Measurements from ENCODE around the gene CDH4. TPM values are rescaled to one million over a fixed set of nuclear protein-coding genes. Genes with fewer than 3 reads are reported as not detected.

CDH4 gene
- total and polyA plus RNA-seq, 2 of the 8 experiments (the other 6 are each of a cell fraction or from before 2014, with no cell fraction given), result 4.3 to 7.9 TPM

- POLR2A ChIA-PET (ENCODE audit: partially characterized antibody), result no interaction called here
- WGBS, 2 experiments (ENCODE audit: extremely low coverage in 1 of 2, insufficient coverage in 1 of 2, insufficient read length in 1 of 2, insufficient replicate concordance in 2 of 2, low coverage in 1 of 2, low lambda C conversion rate in 2 of 2, missing lambda C conversion rate in 1 of 2), result 85% methylated on average over 19 of the region's 22 CpGs; no CpG with 5 or more reads in 1 of the 2 experiments
- H3K14ac ChIP-seq (ENCODE audit: insufficient read length), result no peak overlapping the region
- no peak overlapping the region for H2AK5ac ChIP-seq (ENCODE audit: low read depth, low read length)
- no peak overlapping the region for H2BK15ac ChIP-seq (ENCODE audit: low read length)
- no peak overlapping the region for H2AFZ ChIP-seq (ENCODE audit: low read length)
- no peak overlapping the region for H3K27ac ChIP-seq (ENCODE audit: low read depth, low read length)
- no peak overlapping the region for H3K56ac ChIP-seq (replicated peaks; ENCODE audit: insufficient read length, low read depth, low read length)
- H3K4me2 ChIP-seq (ENCODE audit: insufficient read depth in 1 of 2, low read depth in 2 of 2, low read length in 2 of 2), result no peak overlapping the region
- H3K9me3 ChIP-seq (ENCODE audit: insufficient read depth in 2 of 2, low read depth in 1 of 2, low read length in 1 of 2), result peaks cover 0 to 2% of the 10 kb centered on the region in 2 experiments; a peak in 1 of 4 replicates
- H4K20me1 ChIP-seq (replicated peaks in 1 of 2; ENCODE audit: control insufficient read depth in 1 of 2, insufficient read depth in 2 of 2, low read length in 2 of 2), result peaks cover 6 to 12% of the 10 kb centered on the region in 2 experiments
- H3K4me3 ChIP-seq (ENCODE audit: extremely low read depth in 1 of 4, insufficient read depth in 2 of 4, low read depth in 3 of 4, low read length in 4 of 4), result no peak overlapping the region
- H3K23me2 ChIP-seq (ENCODE audit: low read depth, low read length), result peaks cover 11% of the 10 kb centered on the region; the same call in 1 of the 2 replicates
- peaks cover 5% of the 10 kb centered on the region; the same call in 1 of the 2 replicates for H3K79me1 ChIP-seq (ENCODE audit: low read depth, low read length)
- H2BK5ac ChIP-seq (ENCODE audit: low read depth, low read length), result no peak overlapping the region
- no peak overlapping the region for H3K4ac ChIP-seq (replicated peaks; ENCODE audit: insufficient read length, low read depth, low read length)
- no peak overlapping the region for H2BK120ac ChIP-seq (replicated peaks; ENCODE audit: low read depth, low read length)
- peaks cover 0 to 8% (median 0%) of the 10 kb centered on the region in 4 experiments; a peak in 4 of 8 replicates for H3K36me3 ChIP-seq (ENCODE audit: control insufficient read depth in 2 of 4, insufficient read depth in 4 of 4, low read length in 3 of 4)
- DNase-seq (ENCODE audit: low read depth in 1 of 2, low spot score in 2 of 2), result no peak
- H3K27me3 ChIP-seq (replicated peaks in 1 of 4; ENCODE audit: control insufficient read depth in 3 of 4, extremely low read depth in 1 of 4, insufficient read depth in 3 of 4, low read length in 3 of 4), result no peaks in the 10 kb centered on the region; a peak in 1 of 7 replicates
- H2BK12ac ChIP-seq (ENCODE audit: low read depth, low read length), result no peak overlapping the region
- H3K18ac ChIP-seq (ENCODE audit: extremely low read depth, low read length), result no peak overlapping the region
- FAIRE-seq, result no peak
- CTCF ChIA-PET (ENCODE audit: partially characterized antibody), result interaction anchor here (0.9 kb wide), 1 partner anchor 48 kb away, joined by 4 read pairs; no protein-coding TSS in a partner anchor
- H4K8ac ChIP-seq (ENCODE audit: extremely low read depth, insufficient read depth, low read length), result no peak overlapping the region; the same call in 1 of the 2 replicates
- no peak overlapping the region for H3K9ac ChIP-seq (replicated peaks in 1 of 4; ENCODE audit: extremely low read depth in 1 of 4, low read depth in 3 of 4, low read length in 3 of 4)
- H3K23ac ChIP-seq (ENCODE audit: insufficient read length), result no peak overlapping the region
- H3K4me1 ChIP-seq (replicated peaks in 1 of 4; ENCODE audit: control insufficient read depth in 3 of 4, insufficient read depth in 4 of 4, low read length in 3 of 4), result no peaks in the 10 kb centered on the region; a peak in 2 of 7 replicates
- peaks cover 0 to 2% of the 10 kb centered on the region in 2 experiments; a peak in 2 of 4 replicates for H3K79me2 ChIP-seq (ENCODE audit: control insufficient read depth in 1 of 2, insufficient read depth in 2 of 2, low read length in 2 of 2)
- no peak overlapping the region for H4K91ac ChIP-seq (replicated peaks; ENCODE audit: insufficient read length, low read length)
- H2BK20ac ChIP-seq (ENCODE audit: low read length), result no peak overlapping the region
- no peak overlapping the region for H4K5ac ChIP-seq (ENCODE audit: insufficient read length, low read depth, low read length)
- TF ChIP-seq RAD21 (IDR thresholded peaks at IDR 0.05 in 1 of 2, conservative IDR thresholded peaks at IDR 0.05 in 1 of 2; ENCODE audit: low read depth in 2 of 2, low read length in 2 of 2) (peak; percentile 57 to 73), SP4 (IDR thresholded peaks at IDR 0.05; ENCODE audit: low read length) (no peak), ATF2 (IDR thresholded peaks at IDR 0.05; ENCODE audit: low read length) (no peak)
These were observed 728.9 kb downstream of the CDH4 start for GRCh38 chr20:61980647-61981583.

Measured in H1 (cell line).